GM23338 (cell line): ENCODE data around the gene MTERF4. TPM values are rescaled to one million over a fixed set of nuclear protein-coding genes. Genes with fewer than 3 reads are reported as not detected.

Source experiments
- ATAC-seq: fragments of 200-7000 bp; cut with Tn5 transposase; 3 replicates; pipeline ENCODE4 v1.9.1; 2020
- DNase-seq: peaks from one replicate; pipeline ENCODE4 v3.0.0-alpha.2; 2015; ENCODE audit warnings: low spot score
- H2AFZ ChIP-seq: fragments of 200-600 bp; sonication (generic); 2 replicates; pipeline ENCODE4 v1.8.0; 2016; ENCODE audit warnings: antibody characterized with exemption, mild to moderate bottlenecking, moderate library complexity
- H3F3A ChIP-seq: fragments of 200-600 bp; sonication (generic); replicated peaks from 2 replicates; pipeline ENCODE4 v1.8.0; 2017; ENCODE audit warnings: antibody characterized with exemption, mixed run types, low read depth
- H3K27ac ChIP-seq: fragments of 200-600 bp; sonication (generic); 2 replicates; pipeline ENCODE4 v1.6.1; 2016; ENCODE audit warnings: low read depth
- H3K27me3 ChIP-seq: fragments of 200-600 bp; sonication (generic); 2 replicates; pipeline ENCODE4 v1.8.0; 2016; ENCODE audit warnings: mild to moderate bottlenecking, mixed run types, moderate library complexity; ENCODE audit not compliant: insufficient read depth
- H3K36me3 ChIP-seq: fragments of 200-600 bp; sonication (generic); 2 replicates; pipeline ENCODE4 v1.8.0; 2016; ENCODE audit warnings: mild to moderate bottlenecking; ENCODE audit not compliant: insufficient read depth
- H3K4me1 ChIP-seq: fragments of 200-600 bp; sonication (generic); 2 replicates; pipeline ENCODE4 v1.8.0; 2016; ENCODE audit warnings: mild to moderate bottlenecking, moderate library complexity; ENCODE audit not compliant: insufficient read depth
- H3K4me2 ChIP-seq: fragments of 200-600 bp; sonication (generic); 2 replicates; pipeline ENCODE4 v1.7.1; 2017; ENCODE audit warnings: mixed run types
- H3K4me3 ChIP-seq: fragments of 200-600 bp; sonication (generic); 2 replicates; pipeline ENCODE4 v1.6.1; 2016; ENCODE audit warnings: mixed run types
- H3K79me2 ChIP-seq: fragments of 200-600 bp; sonication (generic); replicated peaks from 2 replicates; pipeline ENCODE4 v1.8.0; 2017; ENCODE audit warnings: mild to moderate bottlenecking; ENCODE audit not compliant: insufficient read depth
- H3K9me2 ChIP-seq: fragments of 200-600 bp; sonication (generic); 2 replicates; pipeline ENCODE4 v1.8.0; 2017; ENCODE audit not compliant: insufficient read depth
- H4K20me1 ChIP-seq: fragments of 200-600 bp; sonication (generic); replicated peaks from 2 replicates; pipeline ENCODE4 v1.8.0; 2017; ENCODE audit warnings: mild to moderate bottlenecking; ENCODE audit not compliant: insufficient read depth
- H3K27ac Mint-ChIP-seq: 2 replicates; pipeline ENCODE4 v1.8.0; 2020; ENCODE audit warnings: inconsistent platforms, mild to moderate bottlenecking, moderate library complexity, mixed read lengths
- H3K27me3 Mint-ChIP-seq: 3 replicates; pipeline ENCODE4 v1.8.0; 2022; ENCODE audit warnings: low read depth, mild to moderate bottlenecking, moderate library complexity, mixed read lengths, inconsistent platforms; ENCODE audit not compliant: insufficient read depth, poor library complexity
- H3K36me3 Mint-ChIP-seq: 3 replicates; pipeline ENCODE4 v1.8.0; 2021; ENCODE audit warnings: low read depth, mild to moderate bottlenecking, inconsistent platforms, moderate library complexity, mixed read lengths
- H3K4me1 Mint-ChIP-seq: 3 replicates; pipeline ENCODE4 v1.8.0; 2020; ENCODE audit warnings: mild to moderate bottlenecking, inconsistent platforms, mixed read lengths
- H3K4me3 Mint-ChIP-seq: 3 replicates; pipeline ENCODE4 v1.8.0; 2021; ENCODE audit warnings: moderate library complexity, mild to moderate bottlenecking, inconsistent platforms, mixed read lengths
- H3K9me3 Mint-ChIP-seq: 3 replicates; pipeline ENCODE4 v1.8.0; 2020; ENCODE audit warnings: moderate library complexity, mild to moderate bottlenecking, inconsistent platforms, mixed read lengths
- EZH2 ChIP-seq: fragments of 200-600 bp; sonication (generic); IDR thresholded peaks from one replicate; pipeline ENCODE4 v1.8.0; 2017; ENCODE audit warnings: antibody characterized with exemption, mild to moderate bottlenecking, low read depth; ENCODE audit not compliant: unreplicated experiment
- JUNB ChIP-seq: IDR thresholded peaks from one replicate; pipeline ENCODE4 v1.6.1; 2016; ENCODE audit warnings: antibody characterized with exemption; ENCODE audit not compliant: unreplicated experiment
- NANOG ChIP-seq: IDR thresholded peaks from 2 replicates; pipeline ENCODE4 v1.6.1; 2016; ENCODE audit warnings: antibody characterized with exemption, borderline replicate concordance
- POLR2AphosphoS5 ChIP-seq: IDR thresholded peaks from 2 replicates; pipeline ENCODE4 v1.6.1; 2016; ENCODE audit warnings: antibody characterized with exemption, low read depth
- STAT1 ChIP-seq: IDR thresholded peaks from one replicate; pipeline ENCODE4 v1.6.1; 2016; ENCODE audit warnings: antibody characterized with exemption; ENCODE audit not compliant: unreplicated experiment
- ZNF114 ChIP-seq: fragments of 250-450 bp; sonication (Bioruptor Pico); IDR thresholded peaks from 2 replicates; pipeline ENCODE4 v1.5.0; 2020; ENCODE audit warnings: mild to moderate bottlenecking, moderate library complexity
- ZNF331 ChIP-seq: fragments of 250-450 bp; sonication (Bioruptor Pico); IDR thresholded peaks from 2 replicates; pipeline ENCODE4 v1.5.0; 2020; ENCODE audit warnings: low read depth, mild to moderate bottlenecking, moderate library complexity
- polyA plus RNA-seq: library from polyadenylated mRNA; unstranded; fragments of >200 nt; fragmentation: Nextera tagmentation; extraction: Ambion mirVana; gene quantifications from 2 replicates; pipeline ENCODE4 v1.2.1, GENCODE V29; 2016
- total RNA-seq: library from RNA; depleted of rRNA; stranded (reverse); fragments of >200 nt; shearing (Covaris generic); gene quantifications from 2 replicates; pipeline ENCODE4 v1.2.3, GENCODE V29; 2014
- TF ChIP-seq, protein P1 (sequence below): IDR thresholded peaks from one replicate; pipeline ENCODE4 v1.6.1; 2018; ENCODE audit warnings: antibody characterized with exemption; ENCODE audit not compliant: unreplicated experiment
- TF ChIP-seq, protein P2 (sequence below): fragments of 250-450 bp; sonication (Bioruptor Pico); IDR thresholded peaks from 2 replicates; pipeline ENCODE4 v1.5.0; 2020; ENCODE audit warnings: mild to moderate bottlenecking, moderate library complexity
- TF ChIP-seq, protein P3 (sequence below): IDR thresholded peaks from 2 replicates; pipeline ENCODE4 v1.6.1; 2016; ENCODE audit warnings: antibody characterized with exemption

MTERF4 gene
- total and polyA plus RNA-seq, 2 experiments from 2014 or later: 15.3 to 63.6 TPM

DNA sequence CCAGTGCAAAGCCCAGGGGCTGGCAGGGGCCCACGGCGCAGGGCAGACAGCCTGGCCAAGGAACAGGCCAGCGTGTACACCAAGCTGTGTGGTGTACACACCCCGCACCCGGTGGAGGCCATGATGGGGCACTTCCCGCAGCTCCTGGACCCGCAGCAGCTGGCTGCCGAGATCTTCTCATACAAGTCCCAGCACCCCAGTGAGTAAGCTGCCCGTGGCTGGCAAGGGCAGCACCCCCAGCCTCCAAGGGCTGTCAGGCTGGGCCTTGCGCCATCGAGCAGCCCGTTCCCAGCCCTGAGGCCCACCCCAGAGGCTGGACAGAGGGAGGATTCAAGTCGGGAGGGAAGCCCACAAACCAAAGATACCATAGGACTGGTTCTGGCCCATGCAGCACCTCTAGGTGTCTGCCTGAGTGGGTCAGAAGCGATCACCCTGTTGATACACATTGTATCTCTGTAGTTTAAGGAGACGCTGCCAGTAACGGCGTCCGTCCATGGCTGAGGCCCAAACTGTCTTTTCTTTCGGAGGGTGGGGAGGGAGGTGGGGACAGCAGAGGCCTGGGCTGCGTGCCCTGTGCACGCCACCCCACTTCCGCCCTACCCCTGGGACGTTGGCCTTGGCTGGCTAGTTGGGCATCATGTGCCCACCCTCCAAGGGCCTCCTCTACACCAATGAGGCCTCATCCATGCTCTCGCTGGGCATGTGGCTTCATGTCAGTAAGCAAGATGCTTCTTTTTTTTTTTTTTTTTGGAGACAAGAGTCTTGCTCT, 16.8 kb upstream of the MTERF4 start:
- peaks cover 37% of the 10 kb centered on the region for H3K36me3 Mint-ChIP-seq
- Histone ChIP-seq H3K79me2 (no peaks in the 10 kb centered on the region), H3K4me1 (no peaks in the 10 kb centered on the region), H3K36me3 (peaks cover 12% of the 10 kb centered on the region), H3K9me2 (no peaks in the 10 kb centered on the region), H3K4me3 (no peak overlapping the region), H3K4me2 (no peak overlapping the region), H3K27me3 (no peaks in the 10 kb centered on the region), H3K27ac (no peak overlapping the region), H3F3A (no peaks in the 10 kb centered on the region), H2AFZ (no peak overlapping the region), H4K20me1 (no peaks in the 10 kb centered on the region; the same call in none of the 2 replicates)
- no peaks in the 10 kb centered on the region for H3K4me1 Mint-ChIP-seq
- H3K9me3 Mint-ChIP-seq: no peaks in the 10 kb centered on the region
- TF ChIP-seq ZNF331 (no peak), STAT1 (no peak), ZNF114 (CRISPR knock-in tag) (no peak), NANOG (no peak), POLR2AphosphoS5 (no peak), EZH2 (no peak), JUNB (no peak)
- TF ChIP-seq, protein P1, sequence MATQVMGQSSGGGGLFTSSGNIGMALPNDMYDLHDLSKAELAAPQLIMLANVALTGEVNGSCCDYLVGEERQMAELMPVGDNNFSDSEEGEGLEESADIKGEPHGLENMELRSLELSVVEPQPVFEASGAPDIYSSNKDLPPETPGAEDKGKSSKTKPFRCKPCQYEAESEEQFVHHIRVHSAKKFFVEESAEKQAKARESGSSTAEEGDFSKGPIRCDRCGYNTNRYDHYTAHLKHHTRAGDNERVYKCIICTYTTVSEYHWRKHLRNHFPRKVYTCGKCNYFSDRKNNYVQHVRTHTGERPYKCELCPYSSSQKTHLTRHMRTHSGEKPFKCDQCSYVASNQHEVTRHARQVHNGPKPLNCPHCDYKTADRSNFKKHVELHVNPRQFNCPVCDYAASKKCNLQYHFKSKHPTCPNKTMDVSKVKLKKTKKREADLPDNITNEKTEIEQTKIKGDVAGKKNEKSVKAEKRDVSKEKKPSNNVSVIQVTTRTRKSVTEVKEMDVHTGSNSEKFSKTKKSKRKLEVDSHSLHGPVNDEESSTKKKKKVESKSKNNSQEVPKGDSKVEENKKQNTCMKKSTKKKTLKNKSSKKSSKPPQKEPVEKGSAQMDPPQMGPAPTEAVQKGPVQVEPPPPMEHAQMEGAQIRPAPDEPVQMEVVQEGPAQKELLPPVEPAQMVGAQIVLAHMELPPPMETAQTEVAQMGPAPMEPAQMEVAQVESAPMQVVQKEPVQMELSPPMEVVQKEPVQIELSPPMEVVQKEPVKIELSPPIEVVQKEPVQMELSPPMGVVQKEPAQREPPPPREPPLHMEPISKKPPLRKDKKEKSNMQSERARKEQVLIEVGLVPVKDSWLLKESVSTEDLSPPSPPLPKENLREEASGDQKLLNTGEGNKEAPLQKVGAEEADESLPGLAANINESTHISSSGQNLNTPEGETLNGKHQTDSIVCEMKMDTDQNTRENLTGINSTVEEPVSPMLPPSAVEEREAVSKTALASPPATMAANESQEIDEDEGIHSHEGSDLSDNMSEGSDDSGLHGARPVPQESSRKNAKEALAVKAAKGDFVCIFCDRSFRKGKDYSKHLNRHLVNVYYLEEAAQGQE: no peak
- TF ChIP-seq, protein P2, sequence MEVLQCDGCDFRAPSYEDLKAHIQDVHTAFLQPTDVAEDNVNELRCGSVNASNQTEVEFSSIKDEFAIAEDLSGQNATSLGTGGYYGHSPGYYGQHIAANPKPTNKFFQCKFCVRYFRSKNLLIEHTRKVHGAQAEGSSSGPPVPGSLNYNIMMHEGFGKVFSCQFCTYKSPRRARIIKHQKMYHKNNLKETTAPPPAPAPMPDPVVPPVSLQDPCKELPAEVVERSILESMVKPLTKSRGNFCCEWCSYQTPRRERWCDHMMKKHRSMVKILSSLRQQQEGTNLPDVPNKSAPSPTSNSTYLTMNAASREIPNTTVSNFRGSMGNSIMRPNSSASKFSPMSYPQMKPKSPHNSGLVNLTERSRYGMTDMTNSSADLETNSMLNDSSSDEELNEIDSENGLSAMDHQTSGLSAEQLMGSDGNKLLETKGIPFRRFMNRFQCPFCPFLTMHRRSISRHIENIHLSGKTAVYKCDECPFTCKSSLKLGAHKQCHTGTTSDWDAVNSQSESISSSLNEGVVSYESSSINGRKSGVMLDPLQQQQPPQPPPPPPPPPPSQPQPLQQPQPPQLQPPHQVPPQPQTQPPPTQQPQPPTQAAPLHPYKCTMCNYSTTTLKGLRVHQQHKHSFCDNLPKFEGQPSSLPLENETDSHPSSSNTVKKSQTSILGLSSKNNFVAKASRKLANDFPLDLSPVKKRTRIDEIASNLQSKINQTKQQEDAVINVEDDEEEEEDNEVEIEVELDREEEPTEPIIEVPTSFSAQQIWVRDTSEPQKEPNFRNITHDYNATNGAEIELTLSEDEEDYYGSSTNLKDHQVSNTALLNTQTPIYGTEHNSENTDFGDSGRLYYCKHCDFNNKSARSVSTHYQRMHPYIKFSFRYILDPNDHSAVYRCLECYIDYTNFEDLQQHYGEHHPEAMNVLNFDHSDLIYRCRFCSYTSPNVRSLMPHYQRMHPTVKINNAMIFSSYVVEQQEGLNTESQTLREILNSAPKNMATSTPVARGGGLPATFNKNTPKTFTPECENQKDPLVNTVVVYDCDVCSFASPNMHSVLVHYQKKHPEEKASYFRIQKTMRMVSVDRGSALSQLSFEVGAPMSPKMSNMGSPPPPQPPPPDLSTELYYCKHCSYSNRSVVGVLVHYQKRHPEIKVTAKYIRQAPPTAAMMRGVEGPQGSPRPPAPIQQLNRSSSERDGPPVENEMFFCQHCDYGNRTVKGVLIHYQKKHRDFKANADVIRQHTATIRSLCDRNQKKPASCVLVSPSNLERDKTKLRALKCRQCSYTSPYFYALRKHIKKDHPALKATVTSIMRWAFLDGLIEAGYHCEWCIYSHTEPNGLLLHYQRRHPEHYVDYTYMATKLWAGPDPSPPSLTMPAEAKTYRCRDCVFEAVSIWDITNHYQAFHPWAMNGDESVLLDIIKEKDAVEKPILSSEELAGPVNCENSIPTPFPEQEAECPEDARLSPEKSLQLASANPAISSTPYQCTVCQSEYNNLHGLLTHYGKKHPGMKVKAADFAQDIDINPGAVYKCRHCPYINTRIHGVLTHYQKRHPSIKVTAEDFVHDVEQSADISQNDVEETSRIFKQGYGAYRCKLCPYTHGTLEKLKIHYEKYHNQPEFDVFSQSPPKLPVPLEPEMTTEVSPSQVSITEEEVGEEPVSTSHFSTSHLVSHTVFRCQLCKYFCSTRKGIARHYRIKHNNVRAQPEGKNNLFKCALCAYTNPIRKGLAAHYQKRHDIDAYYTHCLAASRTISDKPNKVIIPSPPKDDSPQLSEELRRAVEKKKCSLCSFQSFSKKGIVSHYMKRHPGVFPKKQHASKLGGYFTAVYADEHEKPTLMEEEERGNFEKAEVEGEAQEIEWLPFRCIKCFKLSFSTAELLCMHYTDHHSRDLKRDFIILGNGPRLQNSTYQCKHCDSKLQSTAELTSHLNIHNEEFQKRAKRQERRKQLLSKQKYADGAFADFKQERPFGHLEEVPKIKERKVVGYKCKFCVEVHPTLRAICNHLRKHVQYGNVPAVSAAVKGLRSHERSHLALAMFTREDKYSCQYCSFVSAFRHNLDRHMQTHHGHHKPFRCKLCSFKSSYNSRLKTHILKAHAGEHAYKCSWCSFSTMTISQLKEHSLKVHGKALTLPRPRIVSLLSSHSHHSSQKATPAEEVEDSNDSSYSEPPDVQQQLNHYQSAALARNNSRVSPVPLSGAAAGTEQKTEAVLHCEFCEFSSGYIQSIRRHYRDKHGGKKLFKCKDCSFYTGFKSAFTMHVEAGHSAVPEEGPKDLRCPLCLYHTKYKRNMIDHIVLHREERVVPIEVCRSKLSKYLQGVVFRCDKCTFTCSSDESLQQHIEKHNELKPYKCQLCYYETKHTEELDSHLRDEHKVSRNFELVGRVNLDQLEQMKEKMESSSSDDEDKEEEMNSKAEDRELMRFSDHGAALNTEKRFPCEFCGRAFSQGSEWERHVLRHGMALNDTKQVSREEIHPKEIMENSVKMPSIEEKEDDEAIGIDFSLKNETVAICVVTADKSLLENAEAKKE (CRISPR knock-in tag): no peak
- TF ChIP-seq, protein P3, sequence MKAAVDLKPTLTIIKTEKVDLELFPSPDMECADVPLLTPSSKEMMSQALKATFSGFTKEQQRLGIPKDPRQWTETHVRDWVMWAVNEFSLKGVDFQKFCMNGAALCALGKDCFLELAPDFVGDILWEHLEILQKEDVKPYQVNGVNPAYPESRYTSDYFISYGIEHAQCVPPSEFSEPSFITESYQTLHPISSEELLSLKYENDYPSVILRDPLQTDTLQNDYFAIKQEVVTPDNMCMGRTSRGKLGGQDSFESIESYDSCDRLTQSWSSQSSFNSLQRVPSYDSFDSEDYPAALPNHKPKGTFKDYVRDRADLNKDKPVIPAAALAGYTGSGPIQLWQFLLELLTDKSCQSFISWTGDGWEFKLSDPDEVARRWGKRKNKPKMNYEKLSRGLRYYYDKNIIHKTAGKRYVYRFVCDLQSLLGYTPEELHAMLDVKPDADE: no peak
- H3K27me3 Mint-ChIP-seq: peaks cover 1% of the 10 kb centered on the region
- H3K4me3 Mint-ChIP-seq: no peak overlapping the region
- H3K27ac Mint-ChIP-seq: no peak overlapping the region
- DNase-seq (no peak), ATAC-seq (no peak)
